Stimulated activated CD8-positive, alpha-beta memory T cell treated with anti-CD3 and anti-CD28 coated beads, Interleukin-7, amount 100 ng/mL, for 24 hours (primary cell): ENCODE results near the gene CROCC2.

ENCODE experiments used
- DNase-seq: peaks from one replicate; pipeline ENCODE4 v3.0.0-alpha.2; 2020; ENCODE audit warnings: low read depth

The CROCC2 gene

GRCh38 chr2:240875228-240876034, 30.7 kb upstream of the CROCC2 start:
- no peak for DNase-seq

GRCh38 chr2:240876035-240876474, 30.1 kb upstream of the CROCC2 start:
- no peak for DNase-seq

- no peak for DNase-seq
Observed at GRCh38 chr2:240876475-240877251, 29.5 kb upstream of the CROCC2 start.

- no peak for DNase-seq
Observed at GRCh38 chr2:240877460-240878340, 28.4 kb upstream of the CROCC2 start.

GRCh38 chr2:240878341-240878936, 27.7 kb upstream of the CROCC2 start:
- no peak for DNase-seq

GRCh38 chr2:240879105-240879504, 27.0 kb upstream of the CROCC2 start:
- DNase-seq: no peak

GRCh38 chr2:240881913-240882312, 24.2 kb upstream of the CROCC2 start:
- no peak for DNase-seq

GRCh38 chr2:240884221-240884620, 21.9 kb upstream of the CROCC2 start:
- DNase-seq: no peak

GRCh38 chr2:240884745-240885144, 21.4 kb upstream of the CROCC2 start:
- DNase-seq: no peak

- no peak for DNase-seq
Observed at GRCh38 chr2:240885566-240885965, 20.6 kb upstream of the CROCC2 start.

GRCh38 chr2:240886023-240886565, 20.0 kb upstream of the CROCC2 start:
- DNase-seq: no peak

GRCh38 chr2:240886678-240887609, 19.2 kb upstream of the CROCC2 start:
- no peak for DNase-seq

- no peak for DNase-seq
Observed at GRCh38 chr2:240887631-240888030, 18.5 kb upstream of the CROCC2 start.

GRCh38 chr2:240888130-240888889, 17.8 kb upstream of the CROCC2 start:
- no peak for DNase-seq

GRCh38 chr2:240888890-240889573, 17.1 kb upstream of the CROCC2 start:
- no peak for DNase-seq

- DNase-seq: no peak
Observed at GRCh38 chr2:240889601-240890560, 16.3 kb upstream of the CROCC2 start.

- no peak for DNase-seq
Observed at GRCh38 chr2:240890691-240891090, 15.4 kb upstream of the CROCC2 start.
